A673 (cell line): ENCODE measurements around the gene AFF1. TPM values are rescaled to one million over a fixed set of nuclear protein-coding genes. Genes with fewer than 3 reads are reported as not detected.

ENCODE experiments used
- BruUV-seq: library from RNA; stranded (reverse); fragments of 400-500 nt; replicated peaks from 2 replicates; lab custom pipeline; 2021; lab: Mats Ljungman, UMichigan
- CTCF ChIA-PET: fragments of 300-600 bp; sonication (Branson Sonifier 250); formaldehyde crosslinking; loops from one replicate; lab custom pipeline; 2022; ENCODE audit warnings: antibody characterized with exemption; lab: Charles Lee
- POLR2A ChIA-PET: fragments of 300-600 bp; sonication (Branson Sonifier 250); formaldehyde crosslinking; loops from one replicate; lab custom pipeline; 2022; ENCODE audit warnings: antibody characterized with exemption; ENCODE audit not compliant: low non-redundant PET; lab: Charles Lee
- DNase-seq: peaks from one replicate; pipeline ENCODE4 v3.0.0-alpha.2; 2015; ENCODE audit warnings: low spot score
- H3K27ac ChIP-seq: fragments of 200-600 bp; sonication (generic); 2 replicates; pipeline ENCODE4 v1.5.1; 2016; ENCODE audit warnings: mixed run types, low read depth, mild to moderate bottlenecking, mixed read lengths, antibody characterized with exemption, low read length; ENCODE audit not compliant: poor library complexity, severe bottlenecking
- H3K27me3 ChIP-seq: fragments of 200-600 bp; sonication (generic); replicated peaks from 2 replicates; pipeline ENCODE4 v1.6.1; 2017; ENCODE audit warnings: mixed run types, low read depth, mild to moderate bottlenecking, mixed read lengths, antibody characterized with exemption, low read length; ENCODE audit not compliant: insufficient read depth, poor library complexity
- H3K36me3 ChIP-seq: fragments of 200-600 bp; sonication (generic); 2 replicates; pipeline ENCODE4 v1.6.1; 2016; ENCODE audit warnings: mixed run types, mild to moderate bottlenecking, mixed read lengths, antibody characterized with exemption, low read length; ENCODE audit not compliant: insufficient read depth, poor library complexity, severe bottlenecking
- H3K4me1 ChIP-seq: fragments of 200-600 bp; sonication (generic); 2 replicates; pipeline ENCODE4 v1.6.1; 2017; ENCODE audit warnings: mixed run types, mild to moderate bottlenecking, mixed read lengths, antibody characterized with exemption, low read length; ENCODE audit not compliant: insufficient read depth, poor library complexity, severe bottlenecking
- H3K4me3 ChIP-seq: fragments of 200-600 bp; sonication (generic); 2 replicates; pipeline ENCODE4 v1.5.1; 2016; ENCODE audit warnings: low read depth, mixed run types, mild to moderate bottlenecking, mixed read lengths, low read length; ENCODE audit not compliant: poor library complexity, severe bottlenecking
- H3K9me3 ChIP-seq: fragments of 200-600 bp; sonication (generic); 2 replicates; pipeline ENCODE4 v1.6.1; 2016; ENCODE audit warnings: mixed run types, low read depth, mild to moderate bottlenecking, mixed read lengths, antibody characterized with exemption, low read length; ENCODE audit not compliant: poor library complexity, severe bottlenecking
- EZH2 ChIP-seq: fragments of 200-600 bp; sonication (generic); IDR thresholded peaks from 2 replicates; pipeline ENCODE4 v1.6.1; 2017; ENCODE audit warnings: borderline replicate concordance, low read depth, mild to moderate bottlenecking, mixed read lengths, antibody characterized with exemption, low read length; ENCODE audit not compliant: poor library complexity, severe bottlenecking
- intact Hi-C: fragments of 100-400 bp; cut with micrococcal nuclease; formaldehyde crosslinking; loops from one replicate; pipeline ENCODE4 v1.10.0; 2022; ENCODE audit not compliant: unreplicated experiment
- total RNA-seq: library from RNA; stranded (reverse); gene quantifications from 2 replicates; pipeline ENCODE4 v1.2.3, GENCODE V29; 2021
- TF ChIP-seq, protein P1 (sequence below): fragments of 300-800, 200-600 bp; sonication (generic); conservative IDR thresholded peaks from 2 replicates; pipeline ENCODE4 v1.5.1; 2017; ENCODE audit warnings: low read depth, mild to moderate bottlenecking, antibody characterized with exemption, low read length, moderate library complexity, mixed read lengths

AFF1 gene
- total RNA-seq, 1 experiment from 2014 or later = 60.1 TPM

- no peak for DNase-seq
- ChIA-PET CTCF (no interaction called here), POLR2A (no interaction called here)
- H3K4me1 ChIP-seq = peaks cover 28% of the 10 kb centered on the region
- no TSS peak for BruUV-seq
- H3K27me3 ChIP-seq = no peaks in the 10 kb centered on the region
- H3K4me3 ChIP-seq = no peak overlapping the region
- no peak overlapping the region for H3K27ac ChIP-seq
- intact Hi-C loops = no loop called here
- H3K36me3 ChIP-seq = peaks cover 11% of the 10 kb centered on the region
- H3K9me3 ChIP-seq = no peaks in the 10 kb centered on the region
- TF ChIP-seq, protein P1, sequence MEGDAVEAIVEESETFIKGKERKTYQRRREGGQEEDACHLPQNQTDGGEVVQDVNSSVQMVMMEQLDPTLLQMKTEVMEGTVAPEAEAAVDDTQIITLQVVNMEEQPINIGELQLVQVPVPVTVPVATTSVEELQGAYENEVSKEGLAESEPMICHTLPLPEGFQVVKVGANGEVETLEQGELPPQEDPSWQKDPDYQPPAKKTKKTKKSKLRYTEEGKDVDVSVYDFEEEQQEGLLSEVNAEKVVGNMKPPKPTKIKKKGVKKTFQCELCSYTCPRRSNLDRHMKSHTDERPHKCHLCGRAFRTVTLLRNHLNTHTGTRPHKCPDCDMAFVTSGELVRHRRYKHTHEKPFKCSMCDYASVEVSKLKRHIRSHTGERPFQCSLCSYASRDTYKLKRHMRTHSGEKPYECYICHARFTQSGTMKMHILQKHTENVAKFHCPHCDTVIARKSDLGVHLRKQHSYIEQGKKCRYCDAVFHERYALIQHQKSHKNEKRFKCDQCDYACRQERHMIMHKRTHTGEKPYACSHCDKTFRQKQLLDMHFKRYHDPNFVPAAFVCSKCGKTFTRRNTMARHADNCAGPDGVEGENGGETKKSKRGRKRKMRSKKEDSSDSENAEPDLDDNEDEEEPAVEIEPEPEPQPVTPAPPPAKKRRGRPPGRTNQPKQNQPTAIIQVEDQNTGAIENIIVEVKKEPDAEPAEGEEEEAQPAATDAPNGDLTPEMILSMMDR = no peak
- TF ChIP-seq EZH2 = no peak
Measured at GRCh38 chr4:87045234-87045558, 110.4 kb downstream of the AFF1 start.

DNA sequence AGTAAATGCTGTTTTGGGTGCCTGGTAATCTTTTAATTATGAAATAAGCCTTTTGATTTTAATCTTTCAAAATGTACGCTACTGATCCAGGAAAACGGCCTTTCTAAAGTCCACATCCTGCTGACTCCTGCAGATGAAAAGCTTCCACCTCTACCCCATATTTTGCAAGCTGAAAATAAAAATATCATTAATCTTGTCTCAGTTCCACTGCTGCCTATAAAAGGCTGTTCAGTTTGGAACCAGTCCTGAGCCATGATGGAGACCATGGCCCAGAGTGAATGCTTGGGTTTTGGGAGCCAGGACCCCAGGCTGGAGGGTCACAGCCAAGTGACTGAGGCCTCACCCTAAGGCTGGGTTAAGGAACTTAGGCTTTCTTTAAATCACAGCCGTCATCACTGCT lies 110.8 kb downstream of the AFF1 start:
- no peaks in the 10 kb centered on the region for H3K27me3 ChIP-seq
- TF ChIP-seq EZH2 = no peak
- TF ChIP-seq, protein P1 = no peak
- H3K36me3 ChIP-seq = peaks cover 11% of the 10 kb centered on the region
- no TSS peak for BruUV-seq
- intact Hi-C loops = no loop called here
- H3K4me3 ChIP-seq = no peak overlapping the region
- H3K9me3 ChIP-seq = no peaks in the 10 kb centered on the region
- H3K27ac ChIP-seq = peak overlapping the region; percentile 54
- DNase-seq = no peak
- H3K4me1 ChIP-seq = peaks cover 28% of the 10 kb centered on the region
- ChIA-PET CTCF (no interaction called here), POLR2A (no interaction called here)

DNA sequence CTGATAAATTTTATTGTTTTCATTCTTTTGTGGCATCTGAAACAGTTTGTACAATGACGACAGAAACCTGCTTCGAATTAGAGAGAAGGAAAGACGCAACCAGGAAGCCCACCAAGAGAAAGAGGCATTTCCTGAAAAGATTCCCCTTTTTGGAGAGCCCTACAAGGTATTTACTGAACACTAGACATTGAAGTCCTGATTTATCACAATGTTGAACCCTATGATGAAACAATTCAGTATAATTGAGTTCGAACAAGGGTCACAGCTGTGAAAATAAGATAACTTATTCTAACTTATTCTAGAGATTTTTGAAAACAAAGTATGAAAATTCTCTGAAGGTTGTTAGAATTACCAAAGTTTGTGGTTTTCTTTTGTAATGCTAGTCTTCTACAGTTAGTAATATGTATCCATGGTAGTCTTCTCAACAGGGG lies 111.3 kb downstream of the AFF1 start:
- CTCF ChIA-PET = no interaction called here
- H3K27ac ChIP-seq = peak overlapping the region; percentile 54
- intact Hi-C loops = no loop called here
- POLR2A ChIA-PET = no interaction called here
- H3K4me3 ChIP-seq = no peak overlapping the region
- no peaks in the 10 kb centered on the region for H3K27me3 ChIP-seq
- no TSS peak for BruUV-seq
- no peaks in the 10 kb centered on the region for H3K9me3 ChIP-seq
- H3K4me1 ChIP-seq = peaks cover 28% of the 10 kb centered on the region
- H3K36me3 ChIP-seq = peaks cover 11% of the 10 kb centered on the region
- no peak for DNase-seq
- TF ChIP-seq EZH2 = no peak
- TF ChIP-seq, protein P1 = no peak
